WTC11 (cell line): ENCODE data around the gene CLDN7.

ENCODE experiments used
- ATF3 ChIP-seq: sonication (generic); formaldehyde crosslinking; conservative IDR thresholded peaks from 2 replicates; pipeline ENCODE4 v1.8.1; 2022; ENCODE audit warnings: mild to moderate bottlenecking, missing genetic modification reagents
- CBFB ChIP-seq: sonication (generic); formaldehyde crosslinking; IDR thresholded peaks from 2 replicates; pipeline ENCODE4 v1.8.1; 2022; ENCODE audit warnings: mild to moderate bottlenecking, low read depth, missing genetic modification reagents
- CREB1 ChIP-seq: sonication (generic); formaldehyde crosslinking; IDR thresholded peaks from 2 replicates; pipeline ENCODE4 v1.8.0; 2023; ENCODE audit warnings: mild to moderate bottlenecking, missing genetic modification reagents
- CTCF ChIP-seq: fragments of 200-600 bp; IDR thresholded peaks from 2 replicates; pipeline ENCODE4 v1.8.0; 2022; ENCODE audit warnings: antibody characterized with exemption
- E2F5 ChIP-seq: sonication (generic); formaldehyde crosslinking; IDR thresholded peaks from 2 replicates; pipeline ENCODE4 v1.8.1; 2022; ENCODE audit warnings: mild to moderate bottlenecking, moderate library complexity, missing genetic modification reagents
- MAX ChIP-seq: sonication (generic); formaldehyde crosslinking; IDR thresholded peaks from 2 replicates; pipeline ENCODE4 v1.8.0; 2022; ENCODE audit warnings: mild to moderate bottlenecking, missing genetic modification reagents
- NFYB ChIP-seq: sonication (generic); formaldehyde crosslinking; conservative IDR thresholded peaks from 2 replicates; pipeline ENCODE4 v1.8.0; 2022; ENCODE audit warnings: low read depth, missing genetic modification reagents
- ZNF416 ChIP-seq: fragments of 250-450 bp; sonication (Bioruptor Pico); IDR thresholded peaks from 2 replicates; pipeline ENCODE4 v1.9.0; 2021; ENCODE audit warnings: mild to moderate bottlenecking, inconsistent platforms

- TF ChIP-seq CBFB (CRISPR knock-in tag) = no peak
- no peak for TF ChIP-seq ATF3 (CRISPR knock-in tag)
- TF ChIP-seq CTCF = no peak
- no peak for TF ChIP-seq NFYB (CRISPR knock-in tag)
- TF ChIP-seq E2F5 (CRISPR knock-in tag) = no peak
- TF ChIP-seq MAX = no peak
- TF ChIP-seq CREB1 (CRISPR knock-in tag) = no peak
- TF ChIP-seq ZNF416 = no peak
Observed at GRCh38 chr17:7221278-7222092, 40.8 kb downstream of the CLDN7 start.
